ENCODE results near the gene ZBTB16.

Gene ZBTB16

GRCh38 chr11:114059278-114059983 lies at the start of gene ZBTB16:
TSS of gene ZBTB16 (plus strand) at chr11:114059711. CDS start at chr11:114063301, 3,590 bp downstream.
- Histone ChIP-seq H3K36me3 (ENCODE audit: insufficient read depth, low read length) (peaks cover 18% of the 10 kb centered on the region), H3K27me3 (ENCODE audit: control insufficient read depth in 1 of 2, insufficient read depth in 2 of 2, low read length in 2 of 2) (no peaks in the 10 kb centered on the region)

GRCh38 chr11:114010931-114011330 lies 48.6 kb upstream of the ZBTB16 start:
- no peak overlapping the region for H3K9ac ChIP-seq (ENCODE audit: low read length)
- H3K27ac ChIP-seq (ENCODE audit: low read depth, low read length), result no peak overlapping the region
- no peak overlapping the region for H3K4me3 ChIP-seq (ENCODE audit: low read depth in 1 of 2, low read length in 2 of 2)
- H3K36me3 ChIP-seq (ENCODE audit: insufficient read depth, low read length), result no peaks in the 10 kb centered on the region
- H3K27me3 ChIP-seq (ENCODE audit: control insufficient read depth in 1 of 2, insufficient read depth in 2 of 2, low read length in 2 of 2), result no peaks in the 10 kb centered on the region
- H3K9me3 ChIP-seq (ENCODE audit: low read length), result no peaks in the 10 kb centered on the region
- no peaks in the 10 kb centered on the region for H3K4me1 ChIP-seq (ENCODE audit: insufficient read depth, low read length)

More at GRCh38 chr11:114059278-114059983, at the start of gene ZBTB16:
- H3K4me1 ChIP-seq (ENCODE audit: insufficient read depth, low read length), result peaks cover 38% of the 10 kb centered on the region
- peak within 1 kb of the TSS; percentile 97 to 99 for H3K4me3 ChIP-seq (ENCODE audit: low read depth in 1 of 2, low read length in 2 of 2)
- H3K27ac ChIP-seq (ENCODE audit: low read depth, low read length), result peak within 1 kb of the TSS; percentile 79
- no peaks in the 10 kb centered on the region for H3K9me3 ChIP-seq (ENCODE audit: low read length)
- H3K9ac ChIP-seq (ENCODE audit: low read length), result peak within 1 kb of the TSS; percentile 98

- no peak overlapping the region for H3K27ac ChIP-seq (ENCODE audit: low read depth, low read length)
- no peak overlapping the region for H3K9ac ChIP-seq (ENCODE audit: low read length)
- H3K36me3 ChIP-seq (ENCODE audit: insufficient read depth, low read length), result no peaks in the 10 kb centered on the region
- H3K4me3 ChIP-seq (ENCODE audit: low read depth in 1 of 2, low read length in 2 of 2), result no peak overlapping the region
- H3K27me3 ChIP-seq (ENCODE audit: control insufficient read depth in 1 of 2, insufficient read depth in 2 of 2, low read length in 2 of 2), result no peaks in the 10 kb centered on the region
- H3K9me3 ChIP-seq (ENCODE audit: low read length), result no peaks in the 10 kb centered on the region
- H3K4me1 ChIP-seq (ENCODE audit: insufficient read depth, low read length), result no peaks in the 10 kb centered on the region
Measured at GRCh38 chr11:114011443-114011842, 48.1 kb upstream of the ZBTB16 start.

GRCh38 chr11:114015117-114015516 lies 44.4 kb upstream of the ZBTB16 start:
- Histone ChIP-seq H3K36me3 (ENCODE audit: insufficient read depth, low read length) (no peaks in the 10 kb centered on the region), H3K27ac (ENCODE audit: low read depth, low read length) (no peak overlapping the region), H3K9ac (ENCODE audit: low read length) (no peak overlapping the region), H3K4me1 (ENCODE audit: insufficient read depth, low read length) (no peaks in the 10 kb centered on the region), H3K4me3 (ENCODE audit: low read depth in 1 of 2, low read length in 2 of 2) (no peak overlapping the region), H3K9me3 (ENCODE audit: low read length) (no peaks in the 10 kb centered on the region), H3K27me3 (ENCODE audit: control insufficient read depth in 1 of 2, insufficient read depth in 2 of 2, low read length in 2 of 2) (no peaks in the 10 kb centered on the region)

GRCh38 chr11:114016986-114017385 lies 42.5 kb upstream of the ZBTB16 start:
- peaks cover 6% of the 10 kb centered on the region for H3K4me1 ChIP-seq (ENCODE audit: insufficient read depth, low read length)
- no peaks in the 10 kb centered on the region for H3K36me3 ChIP-seq (ENCODE audit: insufficient read depth, low read length)
- H3K4me3 ChIP-seq (ENCODE audit: low read depth in 1 of 2, low read length in 2 of 2), result no peak overlapping the region
- H3K27ac ChIP-seq (ENCODE audit: low read depth, low read length), result no peak overlapping the region
- no peaks in the 10 kb centered on the region for H3K27me3 ChIP-seq (ENCODE audit: control insufficient read depth in 1 of 2, insufficient read depth in 2 of 2, low read length in 2 of 2)
- H3K9ac ChIP-seq (ENCODE audit: low read length), result no peak overlapping the region
- H3K9me3 ChIP-seq (ENCODE audit: low read length), result no peaks in the 10 kb centered on the region

- H3K9ac ChIP-seq (ENCODE audit: low read length), result no peak overlapping the region
- H3K4me3 ChIP-seq (ENCODE audit: low read depth in 1 of 2, low read length in 2 of 2), result no peak overlapping the region
- H3K9me3 ChIP-seq (ENCODE audit: low read length), result no peaks in the 10 kb centered on the region
- no peaks in the 10 kb centered on the region for H3K27me3 ChIP-seq (ENCODE audit: control insufficient read depth in 1 of 2, insufficient read depth in 2 of 2, low read length in 2 of 2)
- no peak overlapping the region for H3K27ac ChIP-seq (ENCODE audit: low read depth, low read length)
- H3K4me1 ChIP-seq (ENCODE audit: insufficient read depth, low read length), result peaks cover 6% of the 10 kb centered on the region
- no peaks in the 10 kb centered on the region for H3K36me3 ChIP-seq (ENCODE audit: insufficient read depth, low read length)
Measured at GRCh38 chr11:114017723-114018122, 41.8 kb upstream of the ZBTB16 start.

GRCh38 chr11:114019046-114019445 lies 40.5 kb upstream of the ZBTB16 start:
- Histone ChIP-seq H3K4me3 (ENCODE audit: low read depth in 1 of 2, low read length in 2 of 2) (no peak overlapping the region), H3K9ac (ENCODE audit: low read length) (no peak overlapping the region), H3K27ac (ENCODE audit: low read depth, low read length) (no peak overlapping the region), H3K9me3 (ENCODE audit: low read length) (no peaks in the 10 kb centered on the region), H3K4me1 (ENCODE audit: insufficient read depth, low read length) (peaks cover 6% of the 10 kb centered on the region), H3K36me3 (ENCODE audit: insufficient read depth, low read length) (no peaks in the 10 kb centered on the region), H3K27me3 (ENCODE audit: control insufficient read depth in 1 of 2, insufficient read depth in 2 of 2, low read length in 2 of 2) (no peaks in the 10 kb centered on the region)

- no peak overlapping the region for H3K27ac ChIP-seq (ENCODE audit: low read depth, low read length)
- no peaks in the 10 kb centered on the region for H3K9me3 ChIP-seq (ENCODE audit: low read length)
- peaks cover 9% of the 10 kb centered on the region for H3K4me1 ChIP-seq (ENCODE audit: insufficient read depth, low read length)
- no peak overlapping the region for H3K4me3 ChIP-seq (ENCODE audit: low read depth in 1 of 2, low read length in 2 of 2)
- H3K27me3 ChIP-seq (ENCODE audit: control insufficient read depth in 1 of 2, insufficient read depth in 2 of 2, low read length in 2 of 2), result no peaks in the 10 kb centered on the region
- H3K9ac ChIP-seq (ENCODE audit: low read length), result no peak overlapping the region
- H3K36me3 ChIP-seq (ENCODE audit: insufficient read depth, low read length), result no peaks in the 10 kb centered on the region
Measured at GRCh38 chr11:114019574-114019973, 39.9 kb upstream of the ZBTB16 start.

GRCh38 chr11:114025329-114025907 lies 34.1 kb upstream of the ZBTB16 start:
- H3K9me3 ChIP-seq (ENCODE audit: low read length), result no peaks in the 10 kb centered on the region
- H3K27me3 ChIP-seq (ENCODE audit: control insufficient read depth in 1 of 2, insufficient read depth in 2 of 2, low read length in 2 of 2), result no peaks in the 10 kb centered on the region
- no peaks in the 10 kb centered on the region for H3K36me3 ChIP-seq (ENCODE audit: insufficient read depth, low read length)
- H3K27ac ChIP-seq (ENCODE audit: low read depth, low read length), result no peak overlapping the region
- peaks cover 42% of the 10 kb centered on the region for H3K4me1 ChIP-seq (ENCODE audit: insufficient read depth, low read length)
- no peak overlapping the region for H3K9ac ChIP-seq (ENCODE audit: low read length)
- H3K4me3 ChIP-seq (ENCODE audit: low read depth in 1 of 2, low read length in 2 of 2), result no peak overlapping the region

- no peak overlapping the region for H3K9ac ChIP-seq (ENCODE audit: low read length)
- peak overlapping the region; percentile 17 for H3K27ac ChIP-seq (ENCODE audit: low read depth, low read length)
- peaks cover 37% of the 10 kb centered on the region for H3K4me1 ChIP-seq (ENCODE audit: insufficient read depth, low read length)
- no peak overlapping the region for H3K4me3 ChIP-seq (ENCODE audit: low read depth in 1 of 2, low read length in 2 of 2)
- H3K27me3 ChIP-seq (ENCODE audit: control insufficient read depth in 1 of 2, insufficient read depth in 2 of 2, low read length in 2 of 2), result no peaks in the 10 kb centered on the region
- no peaks in the 10 kb centered on the region for H3K9me3 ChIP-seq (ENCODE audit: low read length)
- no peaks in the 10 kb centered on the region for H3K36me3 ChIP-seq (ENCODE audit: insufficient read depth, low read length)
Measured at GRCh38 chr11:114026355-114026754, 33.2 kb upstream of the ZBTB16 start.

GRCh38 chr11:114027391-114027790 lies 32.1 kb upstream of the ZBTB16 start:
- Histone ChIP-seq H3K27ac (ENCODE audit: low read depth, low read length) (peak overlapping the region; percentile 66), H3K36me3 (ENCODE audit: insufficient read depth, low read length) (no peaks in the 10 kb centered on the region), H3K4me1 (ENCODE audit: insufficient read depth, low read length) (peaks cover 37% of the 10 kb centered on the region), H3K9me3 (ENCODE audit: low read length) (no peaks in the 10 kb centered on the region), H3K4me3 (ENCODE audit: low read depth in 1 of 2, low read length in 2 of 2) (no peak overlapping the region), H3K9ac (ENCODE audit: low read length) (no peak overlapping the region), H3K27me3 (ENCODE audit: control insufficient read depth in 1 of 2, insufficient read depth in 2 of 2, low read length in 2 of 2) (no peaks in the 10 kb centered on the region)

- H3K36me3 ChIP-seq (ENCODE audit: insufficient read depth, low read length), result no peaks in the 10 kb centered on the region
- H3K9ac ChIP-seq (ENCODE audit: low read length), result no peak overlapping the region
- no peaks in the 10 kb centered on the region for H3K9me3 ChIP-seq (ENCODE audit: low read length)
- no peak overlapping the region for H3K27ac ChIP-seq (ENCODE audit: low read depth, low read length)
- H3K4me1 ChIP-seq (ENCODE audit: insufficient read depth, low read length), result peaks cover 37% of the 10 kb centered on the region
- no peak overlapping the region for H3K4me3 ChIP-seq (ENCODE audit: low read depth in 1 of 2, low read length in 2 of 2)
- no peaks in the 10 kb centered on the region for H3K27me3 ChIP-seq (ENCODE audit: control insufficient read depth in 1 of 2, insufficient read depth in 2 of 2, low read length in 2 of 2)
Measured at GRCh38 chr11:114027926-114028325, 31.6 kb upstream of the ZBTB16 start.
